Activated CD4-positive, alpha-beta T cell treated with anti-CD3 and anti-CD28 coated beads for 36 hours (primary cell): ENCODE measurements around the gene CUX1. TPM values are rescaled to one million over a fixed set of nuclear protein-coding genes. Genes with fewer than 3 reads are reported as not detected.

Source experiments
- ATAC-seq: fragments of 200-7000 bp; cut with Tn5 transposase; one replicate; pipeline ENCODE4 v1.10.0; 2021; ENCODE audit warnings: mild to moderate bottlenecking, moderate library complexity
- CTCF ChIA-PET: fragments of 350-600 bp; sonication (Branson Sonifier 250); formaldehyde crosslinking; loops from one replicate; lab custom pipeline; 2021; ENCODE audit warnings: antibody characterized with exemption; lab: Charles Lee
- POLR2A ChIA-PET: fragments of 350-600 bp; sonication (Branson Sonifier 250); formaldehyde crosslinking; loops from one replicate; lab custom pipeline; 2021; ENCODE audit warnings: antibody characterized with exemption, inconsistent platforms; lab: Charles Lee
- DNase-seq: peaks from one replicate; pipeline ENCODE4 v3.0.0-alpha.2; 2020
- H3K27ac Mint-ChIP-seq: one replicate; pipeline ENCODE4 v1.8.0; 2021; ENCODE audit warnings: mixed read lengths
- H3K27me3 Mint-ChIP-seq: one replicate; pipeline ENCODE4 v1.8.0; 2021; ENCODE audit warnings: mixed read lengths
- H3K36me3 Mint-ChIP-seq: one replicate; pipeline ENCODE4 v1.8.0; 2021; ENCODE audit warnings: low read depth, mixed read lengths
- H3K4me1 Mint-ChIP-seq: one replicate; pipeline ENCODE4 v1.8.0; 2021; ENCODE audit warnings: mixed read lengths
- H3K4me3 Mint-ChIP-seq: one replicate; pipeline ENCODE4 v1.8.0; 2021; ENCODE audit warnings: mild to moderate bottlenecking, moderate library complexity, mixed read lengths
- H3K9me3 Mint-ChIP-seq: one replicate; pipeline ENCODE4 v1.8.0; 2021; ENCODE audit warnings: low read depth, mixed read lengths
- intact Hi-C, 2 experiments: fragments of 100-400 bp; cut with DNase I in 1 of 2; cut with micrococcal nuclease in 1 of 2; formaldehyde crosslinking; loops; one replicate each; pipeline versions ENCODE4 v1.14.2 to v1.15.1; 2022 to 2024; cut with DNase I, micrococcal nuclease
- total RNA-seq, 2 experiments: library from RNA; stranded (reverse); gene quantifications; one replicate each; pipeline ENCODE4 v1.2.3, GENCODE V29; 2021

Gene CUX1
- total RNA-seq, 2 experiments from 2014 or later = 21.6 to 23.5 TPM

- CTCF ChIA-PET = no interaction called here
- DNase-seq (no peak), ATAC-seq (no peak)
- Mint-ChIP-seq H3K4me3 (no peak overlapping the region), H3K36me3 (peaks cover 2% of the 10 kb centered on the region), H3K27me3 (no peaks in the 10 kb centered on the region), H3K9me3 (no peaks in the 10 kb centered on the region), H3K27ac (no peak overlapping the region), H3K4me1 (peaks cover 10% of the 10 kb centered on the region)
- POLR2A ChIA-PET = interaction anchor here (0.5 kb wide), 1 partner anchor 270 kb away, joined by 3 read pairs; no protein-coding TSS in a partner anchor
- intact Hi-C loops = no loop called here
These were observed 144.4 kb downstream of the CUX1 start for GRCh38 chr7:101961811-101962210.

- intact Hi-C loops = no loop called here
- Mint-ChIP-seq H3K4me3 (no peak overlapping the region), H3K9me3 (no peaks in the 10 kb centered on the region), H3K4me1 (no peaks in the 10 kb centered on the region), H3K36me3 (peaks cover 2% of the 10 kb centered on the region), H3K27ac (no peak overlapping the region), H3K27me3 (no peaks in the 10 kb centered on the region)
- ChIA-PET POLR2A (no interaction called here), CTCF (no interaction called here)
- DNase-seq (no peak), ATAC-seq (no peak)
These were observed 146.3 kb downstream of the CUX1 start for GRCh38 chr7:101963693-101964092.

GRCh38 chr7:101964680-101965452 is 147.4 kb downstream of the CUX1 start:
- Mint-ChIP-seq H3K9me3 (no peaks in the 10 kb centered on the region), H3K4me3 (no peak overlapping the region), H3K4me1 (no peaks in the 10 kb centered on the region), H3K27me3 (no peaks in the 10 kb centered on the region), H3K27ac (no peak overlapping the region), H3K36me3 (peaks cover 2% of the 10 kb centered on the region)
- DNase-seq = no peak
- intact Hi-C loops = no loop called here
- ChIA-PET POLR2A (no interaction called here), CTCF (no interaction called here)
- no peak for ATAC-seq

GRCh38 chr7:101968720-101969466 is 151.5 kb downstream of the CUX1 start:
- H3K27me3 Mint-ChIP-seq = no peaks in the 10 kb centered on the region
- ATAC-seq (no peak), DNase-seq (no peak)
- H3K36me3 Mint-ChIP-seq = peaks cover 4% of the 10 kb centered on the region
- no peaks in the 10 kb centered on the region for H3K9me3 Mint-ChIP-seq
- no peaks in the 10 kb centered on the region for H3K4me1 Mint-ChIP-seq
- no peak overlapping the region for H3K4me3 Mint-ChIP-seq
- no peak overlapping the region for H3K27ac Mint-ChIP-seq
- ChIA-PET CTCF (no interaction called here), POLR2A (interaction anchor here (0.6 kb wide), 1 partner anchor 169 kb away, joined by 12 read pairs; no protein-coding TSS in a partner anchor)
- intact Hi-C loops = no loop called here

GRCh38 chr7:101969997-101970585 is 152.7 kb downstream of the CUX1 start:
- H3K9me3 Mint-ChIP-seq = no peaks in the 10 kb centered on the region
- H3K4me1 Mint-ChIP-seq = no peaks in the 10 kb centered on the region
- no peak for ATAC-seq
- DNase-seq = no peak
- H3K27ac Mint-ChIP-seq = no peak overlapping the region
- ChIA-PET CTCF (no interaction called here), POLR2A (no interaction called here)
- no peak overlapping the region for H3K4me3 Mint-ChIP-seq
- no peaks in the 10 kb centered on the region for H3K27me3 Mint-ChIP-seq
- peaks cover 4% of the 10 kb centered on the region for H3K36me3 Mint-ChIP-seq
- intact Hi-C loops = no loop called here

GRCh38 chr7:101970801-101971200 is 153.4 kb downstream of the CUX1 start:
- Mint-ChIP-seq H3K4me1 (no peaks in the 10 kb centered on the region), H3K9me3 (no peaks in the 10 kb centered on the region), H3K27me3 (no peaks in the 10 kb centered on the region), H3K4me3 (no peak overlapping the region), H3K27ac (no peak overlapping the region), H3K36me3 (peaks cover 4% of the 10 kb centered on the region)
- ChIA-PET POLR2A (no interaction called here), CTCF (no interaction called here)
- DNase-seq (no peak), ATAC-seq (no peak)
- intact Hi-C loops = no loop called here

- Mint-ChIP-seq H3K4me3 (no peak overlapping the region), H3K27me3 (no peaks in the 10 kb centered on the region), H3K9me3 (no peaks in the 10 kb centered on the region), H3K4me1 (no peaks in the 10 kb centered on the region), H3K36me3 (peaks cover 2% of the 10 kb centered on the region), H3K27ac (no peak overlapping the region)
- CTCF ChIA-PET = no interaction called here
- DNase-seq (no peak), ATAC-seq (no peak)
- POLR2A ChIA-PET = no interaction called here
- intact Hi-C loops = no loop called here
These were observed 154.0 kb downstream of the CUX1 start for GRCh38 chr7:101971457-101971856.

- intact Hi-C loops = no loop called here
- no peaks in the 10 kb centered on the region for H3K4me1 Mint-ChIP-seq
- H3K27ac Mint-ChIP-seq = no peak overlapping the region
- H3K9me3 Mint-ChIP-seq = no peaks in the 10 kb centered on the region
- H3K27me3 Mint-ChIP-seq = no peaks in the 10 kb centered on the region
- POLR2A ChIA-PET = no interaction called here
- CTCF ChIA-PET = interaction anchor here (0.7 kb wide), 1 partner anchor 54 kb away, joined by 3 read pairs; no protein-coding TSS in a partner anchor
- DNase-seq = no peak
- ATAC-seq = no peak
- peaks cover 2% of the 10 kb centered on the region for H3K36me3 Mint-ChIP-seq
- no peak overlapping the region for H3K4me3 Mint-ChIP-seq
These were observed 155.2 kb downstream of the CUX1 start for GRCh38 chr7:101972627-101973026.

- ChIA-PET CTCF (no interaction called here), POLR2A (no interaction called here)
- Mint-ChIP-seq H3K36me3 (peaks cover 2% of the 10 kb centered on the region), H3K4me3 (no peak overlapping the region), H3K27ac (no peak overlapping the region), H3K4me1 (no peaks in the 10 kb centered on the region), H3K27me3 (no peaks in the 10 kb centered on the region), H3K9me3 (no peaks in the 10 kb centered on the region)
- intact Hi-C loops = no loop called here
- ATAC-seq (no peak), DNase-seq (no peak)
These were observed 155.7 kb downstream of the CUX1 start for GRCh38 chr7:101973130-101973529.

GRCh38 chr7:101974393-101974792 is 157.0 kb downstream of the CUX1 start:
- Mint-ChIP-seq H3K9me3 (no peaks in the 10 kb centered on the region), H3K4me3 (no peak overlapping the region), H3K4me1 (no peaks in the 10 kb centered on the region), H3K27ac (no peak overlapping the region), H3K27me3 (no peaks in the 10 kb centered on the region), H3K36me3 (peaks cover 2% of the 10 kb centered on the region)
- ChIA-PET POLR2A (no interaction called here), CTCF (no interaction called here)
- ATAC-seq (no peak), DNase-seq (no peak)
- intact Hi-C loops = no loop called here

GRCh38 chr7:101975046-101975445 is 157.6 kb downstream of the CUX1 start:
- H3K4me1 Mint-ChIP-seq = no peaks in the 10 kb centered on the region
- ATAC-seq = no peak
- no peaks in the 10 kb centered on the region for H3K27me3 Mint-ChIP-seq
- DNase-seq = no peak
- H3K4me3 Mint-ChIP-seq = no peak overlapping the region
- no peak overlapping the region for H3K27ac Mint-ChIP-seq
- CTCF ChIA-PET = interaction anchor here (1.1 kb wide), 1 partner anchor 11 kb away, joined by 5 read pairs; no protein-coding TSS in a partner anchor
- H3K36me3 Mint-ChIP-seq = peaks cover 2% of the 10 kb centered on the region
- H3K9me3 Mint-ChIP-seq = no peaks in the 10 kb centered on the region
- POLR2A ChIA-PET = no interaction called here
- intact Hi-C loops = no loop called here
